Mesenchymal stem cell (in vitro differentiated cells and primary cell): ENCODE measurements around the gene BNIP5.

Experiments used
- DNase-seq: peaks from one replicate; pipeline ENCODE4 v3.0.0-alpha.2; 2013
- H2AFZ ChIP-seq: one replicate; pipeline ENCODE4 v1.6.1; 2013; ENCODE audit warnings: low read depth, mild to moderate bottlenecking, control low read depth, inconsistent platforms, low read length, moderate library complexity
- H2AK5ac ChIP-seq: 2 replicates; pipeline ENCODE4 v1.6.1; 2013; ENCODE audit warnings: low read length, moderate library complexity, mild to moderate bottlenecking, inconsistent platforms; ENCODE audit not compliant: severe bottlenecking
- H2BK120ac ChIP-seq: one replicate; pipeline ENCODE4 v1.6.1; 2013; ENCODE audit warnings: low read depth, mild to moderate bottlenecking, inconsistent platforms, low read length, moderate library complexity
- H2BK12ac ChIP-seq, 2 experiments: one replicate each; pipeline ENCODE4 v1.6.1; 2013; ENCODE audit warnings: inconsistent platforms in 2 of 2, low read length in 2 of 2, mild to moderate bottlenecking in 2 of 2, moderate library complexity in 2 of 2, control low read depth in 1 of 2
- H2BK15ac ChIP-seq: one replicate; pipeline ENCODE4 v1.6.1; 2013; ENCODE audit warnings: mild to moderate bottlenecking, low read depth, inconsistent platforms; ENCODE audit not compliant: poor library complexity, severe bottlenecking
- H2BK5ac ChIP-seq: 2 replicates; pipeline ENCODE4 v1.6.1; 2013; ENCODE audit warnings: low read depth, mild to moderate bottlenecking, low read length, control low read depth, inconsistent platforms; ENCODE audit not compliant: poor library complexity, severe bottlenecking
- H3K14ac ChIP-seq, 2 experiments: one replicate each; pipeline ENCODE4 v1.6.1; 2013; ENCODE audit warnings: inconsistent platforms in 2 of 2, low read length in 2 of 2, control low read depth in 1 of 2, mild to moderate bottlenecking in 1 of 2, moderate library complexity in 1 of 2
- H3K18ac ChIP-seq, 2 experiments: one replicate each; pipeline ENCODE4 v1.6.1; 2013; ENCODE audit warnings: inconsistent platforms in 2 of 2, low read length in 2 of 2, control low read depth in 1 of 2, low read depth in 1 of 2, mild to moderate bottlenecking in 1 of 2
- H3K23ac ChIP-seq, 2 experiments: one replicate each; pipeline ENCODE4 v1.6.1; 2013; ENCODE audit warnings: inconsistent platforms in 2 of 2, low read length in 2 of 2, mild to moderate bottlenecking in 2 of 2, moderate library complexity in 2 of 2, control low read depth in 1 of 2
- H3K27ac ChIP-seq: 2 replicates; pipeline ENCODE4 v1.5.1; 2013; ENCODE audit warnings: mild to moderate bottlenecking, moderate library complexity, low read length, control low read depth, inconsistent platforms; ENCODE audit not compliant: poor library complexity, severe bottlenecking
- H3K27me3 ChIP-seq, 2 experiments: 2 replicates each; pipeline versions ENCODE4 v1.6.1 to v1.7.0; 2013; ENCODE audit warnings: low read length in 2 of 2, mild to moderate bottlenecking in 2 of 2, moderate library complexity in 2 of 2, control low read depth in 1 of 2, inconsistent platforms in 1 of 2; ENCODE audit not compliant: control insufficient read depth in 1 of 2, insufficient read depth in 1 of 2
- H3K36me3 ChIP-seq, 2 experiments: 2 replicates each; pipeline versions ENCODE4 v1.6.1 to v1.7.0; 2013; ENCODE audit warnings: low read length in 2 of 2, control low read depth in 1 of 2, inconsistent platforms in 1 of 2, low read depth in 1 of 2, mild to moderate bottlenecking in 1 of 2; ENCODE audit not compliant: insufficient read depth in 2 of 2, control insufficient read depth in 1 of 2
- H3K4ac ChIP-seq, 2 experiments: one replicate each; pipeline ENCODE4 v1.6.1; 2013; ENCODE audit warnings: inconsistent platforms in 2 of 2, low read length in 2 of 2, mild to moderate bottlenecking in 2 of 2, moderate library complexity in 2 of 2, control low read depth in 1 of 2, low read depth in 1 of 2
- H3K4me1 ChIP-seq: 2 replicates; pipeline ENCODE4 v1.6.1; 2013; ENCODE audit warnings: low read depth, low read length, control low read depth; ENCODE audit not compliant: control insufficient read depth, insufficient read depth
- H3K4me2 ChIP-seq: 2 replicates; pipeline ENCODE4 v1.6.1; 2013; ENCODE audit warnings: low read length, mild to moderate bottlenecking, inconsistent platforms; ENCODE audit not compliant: poor library complexity, severe bottlenecking
- H3K4me3 ChIP-seq, 2 experiments: 2 replicates each; pipeline versions ENCODE4 v1.5.1 to v1.7.0; 2013; ENCODE audit warnings: low read length in 2 of 2, mild to moderate bottlenecking in 2 of 2, control low read depth in 1 of 2, low read depth in 1 of 2; ENCODE audit not compliant: insufficient read depth in 1 of 2
- H3K79me1 ChIP-seq: replicated peaks from 2 replicates; pipeline ENCODE4 v1.6.1; 2013; ENCODE audit warnings: mild to moderate bottlenecking, control low read depth, low read length, inconsistent platforms; ENCODE audit not compliant: poor library complexity, severe bottlenecking
- H3K9ac ChIP-seq: 2 replicates; pipeline ENCODE4 v1.7.0; 2013; ENCODE audit warnings: mild to moderate bottlenecking, low read length, moderate library complexity
- H3K9me3 ChIP-seq: 2 replicates; pipeline ENCODE4 v1.7.0; 2013; ENCODE audit warnings: mild to moderate bottlenecking, low read length; ENCODE audit not compliant: control insufficient read depth
- H4K8ac ChIP-seq: one replicate; pipeline ENCODE4 v1.6.1; 2013; ENCODE audit warnings: inconsistent platforms, mild to moderate bottlenecking, low read length, moderate library complexity
- H4K91ac ChIP-seq: one replicate; pipeline ENCODE4 v1.6.1; 2013; ENCODE audit warnings: mild to moderate bottlenecking, low read length, inconsistent platforms
- WGBS: methylation state at CpG from one replicate; pipeline ENCODE4 v1.1.7; 2013; ENCODE audit warnings: mixed read lengths; 5-methylcytosine and 5-hydroxymethylcytosine counted together

The BNIP5 gene

GRCh38 chr6:36284359-36284758 is 52.3 kb downstream of the BNIP5 start:
- Histone ChIP-seq H2BK120ac (no peak overlapping the region), H3K4ac (no peak overlapping the region), H3K9me3 (no peaks in the 10 kb centered on the region), H3K23ac (no peak overlapping the region), H2AFZ (no peak overlapping the region), H3K79me1 (no peaks in the 10 kb centered on the region), H4K91ac (no peak overlapping the region), H3K27ac (no peak overlapping the region), H3K4me2 (no peak overlapping the region), H3K14ac (no peak overlapping the region), H3K9ac (no peak overlapping the region), H2BK5ac (no peak overlapping the region), H3K18ac (no peak overlapping the region), H2AK5ac (no peak overlapping the region), H3K27me3 (peaks cover 54 to 61% of the 10 kb centered on the region in 2 experiments), H3K4me3 (no peak overlapping the region), H4K8ac (no peak overlapping the region), H3K4me1 (no peaks in the 10 kb centered on the region), H2BK15ac (no peak overlapping the region), H2BK12ac (no peak overlapping the region), H3K36me3 (no peaks in the 10 kb centered on the region)
- no peak for DNase-seq
- WGBS, result 100% methylated on average over 1 of the region's 1 CpG

DNA sequence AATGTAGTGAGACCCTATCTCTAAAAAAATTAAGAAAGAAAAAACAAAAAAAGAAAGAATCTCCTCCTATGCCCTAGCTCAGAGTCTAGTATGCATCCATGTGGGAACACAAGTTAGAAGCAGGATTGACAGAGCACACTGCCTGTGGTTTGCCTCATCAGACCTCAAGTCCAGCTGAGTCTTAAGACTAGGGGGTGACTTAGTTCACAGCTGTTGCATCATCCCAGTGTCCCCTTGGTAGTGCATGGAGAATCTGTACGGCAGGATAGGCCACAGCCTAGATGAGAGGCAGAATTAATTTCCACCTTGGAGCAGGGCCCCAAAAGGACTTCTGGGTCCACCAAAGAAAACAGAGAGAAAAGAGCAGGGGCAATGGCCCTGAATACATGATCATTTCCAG is 53.1 kb downstream of the BNIP5 start:
- WGBS, result 100% methylated on average over 1 of the region's 1 CpG

GRCh38 chr6:36280983-36281382 is 55.7 kb downstream of the BNIP5 start:
- Histone ChIP-seq H3K4me3 (no peak overlapping the region), H3K36me3 (no peaks in the 10 kb centered on the region)
- WGBS, result 73% methylated on average over 3 of the region's 4 CpGs

More for the DNA sequence above, 53.1 kb downstream of the BNIP5 start:
- H3K4ac ChIP-seq, result no peak overlapping the region
- no peaks in the 10 kb centered on the region for H3K79me1 ChIP-seq
- no peak overlapping the region for H3K27ac ChIP-seq
- DNase-seq, result no peak
- no peaks in the 10 kb centered on the region for H3K36me3 ChIP-seq
- H3K4me2 ChIP-seq, result no peak overlapping the region
- H2AFZ ChIP-seq, result no peak overlapping the region
- H3K23ac ChIP-seq, result no peak overlapping the region
- peaks cover 61 to 66% of the 10 kb centered on the region in 2 experiments for H3K27me3 ChIP-seq
- no peak overlapping the region for H4K91ac ChIP-seq
- no peaks in the 10 kb centered on the region for H3K9me3 ChIP-seq
- no peak overlapping the region for H2AK5ac ChIP-seq
- no peak overlapping the region for H2BK15ac ChIP-seq
- no peak overlapping the region for H3K18ac ChIP-seq
- no peak overlapping the region for H3K14ac ChIP-seq
- H3K4me3 ChIP-seq, result no peak overlapping the region
- H2BK5ac ChIP-seq, result no peak overlapping the region
- no peak overlapping the region for H2BK120ac ChIP-seq
- H3K9ac ChIP-seq, result no peak overlapping the region
- no peaks in the 10 kb centered on the region for H3K4me1 ChIP-seq
- H4K8ac ChIP-seq, result no peak overlapping the region
- no peak overlapping the region for H2BK12ac ChIP-seq

GRCh38 chr6:36280467-36280866 is 56.2 kb downstream of the BNIP5 start:
- Histone ChIP-seq H3K23ac (no peak overlapping the region), H2BK120ac (no peak overlapping the region), H3K36me3 (no peaks in the 10 kb centered on the region), H3K27ac (no peak overlapping the region), H2BK12ac (no peak overlapping the region), H3K9ac (no peak overlapping the region), H3K4me2 (no peak overlapping the region), H3K4me3 (no peak overlapping the region), H4K91ac (no peak overlapping the region), H2AFZ (no peak overlapping the region), H3K18ac (no peak overlapping the region), H3K27me3 (peaks cover 65 to 73% of the 10 kb centered on the region in 2 experiments), H3K4me1 (no peaks in the 10 kb centered on the region), H4K8ac (no peak overlapping the region), H3K4ac (no peak overlapping the region), H3K14ac (no peak overlapping the region), H2BK5ac (no peak overlapping the region), H2AK5ac (no peak overlapping the region), H3K9me3 (no peaks in the 10 kb centered on the region), H3K79me1 (no peaks in the 10 kb centered on the region), H2BK15ac (no peak overlapping the region)
- DNase-seq, result no peak
- 66% methylated on average over 3 of the region's 3 CpGs for WGBS

More at GRCh38 chr6:36280983-36281382, 55.7 kb downstream of the BNIP5 start:
- Histone ChIP-seq H3K4me2 (no peak overlapping the region), H3K27me3 (peaks cover 69 to 78% of the 10 kb centered on the region in 2 experiments), H2AFZ (no peak overlapping the region), H3K79me1 (no peaks in the 10 kb centered on the region), H2BK120ac (no peak overlapping the region), H3K27ac (no peak overlapping the region), H2AK5ac (no peak overlapping the region), H3K4ac (no peak overlapping the region), H2BK5ac (no peak overlapping the region), H3K9me3 (no peaks in the 10 kb centered on the region), H3K23ac (no peak overlapping the region), H3K18ac (no peak overlapping the region), H2BK12ac (no peak overlapping the region), H3K14ac (no peak overlapping the region), H4K91ac (no peak overlapping the region), H3K9ac (no peak overlapping the region), H3K4me1 (no peaks in the 10 kb centered on the region), H4K8ac (no peak overlapping the region), H2BK15ac (no peak overlapping the region)
- no peak for DNase-seq
